Measurements from ENCODE around the gene COL23A1. TPM values are rescaled to one million over a fixed set of nuclear protein-coding genes. Genes with fewer than 3 reads are reported as not detected.
"Not testable (repeated sequence)": the region's sequence is repeated elsewhere in the genome, so short reads cannot be mapped to it uniquely, and the experiment has no call there.

COL23A1 gene
- total RNA-seq, 1 experiment from 2014 or later = 1.2 TPM

GRCh38 chr5:178590924-178591423 lies 781 bp upstream of the COL23A1 start:
- DNase-seq (ENCODE audit: low read depth) = no peak
- in situ Hi-C loops (cut with HindIII; ENCODE audit: low pct_unique_long_range_greater_than_20kb, low sequenced_read_pairs) = no loop called here

GRCh38 chr5:178589180-178590140 lies 733 bp downstream of the COL23A1 start:
- no peak for DNase-seq (ENCODE audit: low read depth)

DNA sequence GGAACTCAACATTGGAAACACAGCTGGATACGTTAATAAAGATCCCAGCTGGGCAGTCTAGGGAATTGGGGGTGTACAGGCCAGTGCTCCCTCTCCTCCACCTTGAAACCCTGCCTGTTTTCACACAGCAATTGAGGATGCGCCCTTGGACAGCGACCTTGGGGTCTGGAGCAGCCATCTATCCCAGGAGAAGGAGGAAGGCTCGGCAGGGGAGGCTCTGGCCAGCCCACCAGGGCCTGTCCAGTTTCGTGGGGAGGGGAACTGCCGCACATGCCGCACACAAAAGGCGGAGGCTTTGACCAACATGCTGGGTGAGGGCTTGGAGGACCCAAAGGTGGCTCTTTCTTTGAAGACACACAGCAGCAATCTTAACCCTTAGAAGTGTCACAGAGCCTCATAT lies 1.4 kb downstream of the COL23A1 start:
- DNase-seq (ENCODE audit: low read depth) = no peak
- in situ Hi-C loops (cut with HindIII; ENCODE audit: low pct_unique_long_range_greater_than_20kb, low sequenced_read_pairs) = no loop called here

More at GRCh38 chr5:178589180-178590140, 733 bp downstream of the COL23A1 start:
- in situ Hi-C loops (cut with HindIII; ENCODE audit: low pct_unique_long_range_greater_than_20kb, low sequenced_read_pairs) = no loop called here

DNA sequence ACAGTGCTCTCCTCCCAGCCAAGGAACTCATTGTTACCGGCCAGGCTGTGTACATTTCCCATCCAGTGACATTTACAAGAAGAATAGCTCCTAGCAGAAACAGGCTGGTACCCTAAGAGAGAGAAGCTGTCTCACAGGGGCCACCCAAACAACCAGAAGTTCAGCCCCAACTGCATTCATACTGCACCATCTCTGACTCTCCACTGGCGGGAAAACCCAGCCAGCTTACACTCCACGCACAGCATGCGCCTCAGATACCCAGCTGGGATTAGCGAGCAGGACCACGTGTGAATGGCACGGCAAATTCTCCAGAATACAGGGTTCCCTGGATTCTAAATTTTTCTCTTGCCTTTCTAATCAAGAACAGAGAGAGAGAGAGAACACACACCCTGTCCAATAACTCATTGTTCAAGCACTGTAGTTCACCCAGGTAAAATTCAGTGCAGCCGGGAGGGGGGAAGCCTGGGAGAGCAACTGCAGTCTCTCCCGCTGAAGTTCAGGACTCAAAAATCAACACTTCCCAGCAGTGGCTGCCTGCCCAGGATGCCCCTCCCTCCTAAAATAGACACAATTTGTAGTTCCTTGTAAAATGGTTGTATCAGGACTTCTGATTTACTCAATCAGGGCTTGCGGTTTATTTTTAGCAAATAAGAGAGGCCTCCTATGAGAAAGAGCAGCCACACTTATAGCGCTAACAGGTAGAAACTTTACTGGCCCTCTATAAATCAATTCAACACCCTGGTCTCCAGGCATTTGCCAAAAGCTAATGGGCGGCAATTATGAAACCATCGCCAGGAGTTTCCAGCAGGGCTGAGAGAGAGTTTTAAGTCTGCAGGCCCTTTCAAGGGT lies 2.2 kb downstream of the COL23A1 start:
- no peak for DNase-seq (ENCODE audit: low read depth)
- in situ Hi-C loops (cut with HindIII; ENCODE audit: low pct_unique_long_range_greater_than_20kb, low sequenced_read_pairs) = no loop called here

GRCh38 chr5:178586396-178586795 lies 3.8 kb downstream of the COL23A1 start:
- no peak for DNase-seq (ENCODE audit: low read depth)
- in situ Hi-C loops (cut with HindIII; ENCODE audit: low pct_unique_long_range_greater_than_20kb, low sequenced_read_pairs) = no loop called here

- peak; percentile 47 for DNase-seq (ENCODE audit: low read depth)
- in situ Hi-C loops (cut with HindIII; ENCODE audit: low pct_unique_long_range_greater_than_20kb, low sequenced_read_pairs) = not testable (repeated sequence)
These were observed 4.8 kb downstream of the COL23A1 start for GRCh38 chr5:178585421-178585820.

DNA sequence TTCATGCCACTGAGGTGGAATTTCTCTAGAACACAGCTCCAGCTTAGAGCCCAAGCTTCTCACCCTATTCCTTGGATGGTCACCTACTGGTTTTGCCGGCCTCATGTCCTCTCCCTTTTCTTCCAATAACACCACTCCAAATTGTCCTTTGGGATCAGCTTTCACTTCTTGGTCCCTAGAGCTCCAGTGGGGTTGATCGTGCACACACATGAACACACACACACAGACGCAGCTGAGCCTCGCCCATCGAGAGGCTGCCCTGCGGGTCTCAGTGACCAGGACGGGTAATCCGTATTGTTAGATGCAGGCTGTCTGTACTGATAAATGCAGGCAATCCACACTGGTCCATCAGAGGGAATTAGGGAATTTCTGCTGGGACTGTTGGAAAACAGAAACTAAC lies 6.9 kb downstream of the COL23A1 start:
- in situ Hi-C loops (cut with HindIII; ENCODE audit: low pct_unique_long_range_greater_than_20kb, low sequenced_read_pairs) = no loop called here
- no peak for DNase-seq (ENCODE audit: low read depth)

DNA sequence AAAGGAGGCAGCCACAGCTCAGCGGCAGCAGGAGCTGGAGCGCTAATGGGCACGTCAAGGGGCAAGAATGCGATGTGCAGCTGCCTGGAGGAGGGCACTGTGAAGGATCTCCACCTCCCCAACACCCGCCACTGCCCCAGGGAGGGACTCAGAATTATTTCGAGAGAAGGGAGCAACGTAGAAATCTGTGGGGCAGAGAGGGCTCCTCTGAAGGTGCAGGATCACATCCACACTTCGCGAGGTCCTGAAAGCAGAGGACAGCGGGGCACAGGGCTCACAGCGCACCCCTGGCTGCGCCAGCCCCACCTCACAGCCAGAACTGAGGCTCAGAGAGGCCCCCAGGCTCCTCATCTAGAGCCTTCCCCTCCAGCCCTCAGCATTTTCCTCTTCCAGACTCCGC lies 7.9 kb downstream of the COL23A1 start:
- in situ Hi-C loops (cut with HindIII; ENCODE audit: low pct_unique_long_range_greater_than_20kb, low sequenced_read_pairs) = no loop called here
- DNase-seq (ENCODE audit: low read depth) = no peak

DNA sequence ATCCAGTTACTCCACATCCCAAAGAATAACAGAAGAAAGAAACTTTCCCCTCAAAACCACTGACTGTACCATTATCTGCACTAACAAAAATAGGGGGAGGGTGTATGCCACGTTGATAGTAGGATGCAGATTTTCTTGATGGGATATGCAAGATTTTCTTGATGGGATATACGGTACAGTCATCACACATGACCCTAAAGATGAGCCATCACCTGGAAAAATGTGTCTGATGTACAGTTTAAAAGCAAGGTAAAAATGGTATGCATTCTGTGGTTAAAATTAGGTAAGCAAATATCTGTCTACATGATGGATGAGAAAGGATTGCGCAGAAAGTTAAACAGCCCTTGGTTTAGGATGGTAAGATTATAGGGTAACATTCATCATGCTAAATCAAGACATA lies 8.6 kb downstream of the COL23A1 start:
- no peak for DNase-seq (ENCODE audit: low read depth)
- in situ Hi-C loops (cut with HindIII; ENCODE audit: low pct_unique_long_range_greater_than_20kb, low sequenced_read_pairs) = no loop called here

- in situ Hi-C loops (cut with HindIII; ENCODE audit: low pct_unique_long_range_greater_than_20kb, low sequenced_read_pairs) = no loop called here
- no peak for DNase-seq (ENCODE audit: low read depth)
These were observed 9.8 kb downstream of the COL23A1 start for GRCh38 chr5:178580271-178580955.

DNA sequence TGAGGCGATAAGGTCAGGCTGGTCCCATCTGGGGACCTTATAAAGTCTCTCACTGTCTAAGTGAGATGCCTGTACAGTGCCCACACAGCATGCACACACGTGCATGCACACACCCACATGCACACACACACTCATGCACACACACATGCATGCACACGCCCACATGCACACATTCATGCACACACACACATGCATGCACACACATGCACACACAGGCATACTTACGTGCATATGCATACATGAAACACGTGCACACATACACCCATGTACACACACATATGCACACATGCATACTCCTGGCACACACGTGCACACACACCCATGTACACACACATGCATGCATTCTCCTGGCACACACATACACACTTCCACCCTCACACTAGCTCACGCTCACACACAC lies 12.2 kb downstream of the COL23A1 start:
- in situ Hi-C loops (cut with HindIII; ENCODE audit: low pct_unique_long_range_greater_than_20kb, low sequenced_read_pairs) = no loop called here
- no peak for DNase-seq (ENCODE audit: low read depth)

DNA sequence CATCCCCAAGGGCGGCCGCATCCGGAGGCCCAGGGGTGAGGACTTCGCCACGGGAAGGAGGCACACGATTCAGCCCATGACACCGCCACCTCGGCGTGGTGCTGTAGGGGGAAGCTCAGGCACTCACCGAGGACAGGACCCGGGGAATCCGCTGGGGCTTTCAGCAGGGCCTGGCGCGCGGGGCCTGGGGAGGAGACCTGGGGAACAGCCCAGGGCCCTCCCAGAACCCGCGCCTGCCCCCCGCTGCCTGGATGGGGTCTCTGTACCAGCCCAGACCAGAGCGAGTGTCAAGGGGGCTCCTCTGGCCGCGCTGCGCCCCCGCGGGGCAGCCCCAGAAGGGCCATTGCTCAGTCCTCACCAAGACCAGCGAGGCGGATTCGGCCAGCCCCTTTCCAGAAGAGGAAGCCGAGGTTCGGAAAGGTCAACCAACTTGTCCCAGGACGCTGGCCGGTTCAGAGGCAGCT lies 12.8 kb downstream of the COL23A1 start:
- no peak for DNase-seq (ENCODE audit: low read depth)
- in situ Hi-C loops (cut with HindIII; ENCODE audit: low pct_unique_long_range_greater_than_20kb, low sequenced_read_pairs) = no loop called here

DNA sequence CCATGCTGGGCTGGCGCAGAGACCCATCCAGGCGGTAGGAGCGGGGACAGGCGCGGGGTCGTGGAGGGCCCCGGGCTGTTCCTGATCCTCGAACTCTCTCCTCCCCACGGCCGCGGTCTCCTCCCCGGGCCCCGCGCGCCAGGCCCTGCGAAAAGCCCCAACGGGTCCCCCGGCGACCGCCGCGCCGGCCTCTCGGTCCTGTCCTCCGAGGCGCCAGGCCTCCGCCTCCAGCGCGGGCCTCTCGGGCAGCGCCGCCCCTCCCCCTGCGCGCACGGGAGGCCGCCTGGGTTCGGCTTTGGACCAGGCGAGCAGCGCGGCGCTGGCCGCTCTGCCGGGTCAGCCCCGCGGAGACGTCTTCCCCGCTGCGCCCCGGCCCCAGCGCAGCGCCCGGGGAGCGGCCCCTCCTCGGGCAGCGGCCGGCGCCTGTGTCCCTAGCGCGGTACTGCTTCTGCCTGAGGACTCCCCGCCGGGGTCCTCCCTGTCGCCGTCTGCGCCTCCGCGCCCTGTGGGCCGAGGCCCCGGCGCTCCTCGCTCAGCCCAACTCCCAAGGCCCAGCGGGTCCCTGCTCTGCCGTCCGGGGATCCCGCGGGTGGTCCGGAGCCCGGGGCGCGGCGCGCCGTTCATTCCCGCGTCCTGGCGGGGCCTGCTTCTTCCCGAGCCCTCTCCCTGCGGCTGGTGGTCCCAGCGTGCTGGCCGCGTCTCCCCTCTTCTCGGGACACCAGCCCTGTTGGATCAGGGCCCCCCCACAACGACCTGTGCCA lies 13.4 kb downstream of the COL23A1 start:
- DNase-seq (ENCODE audit: low read depth) = no peak
- in situ Hi-C loops (cut with HindIII; ENCODE audit: low pct_unique_long_range_greater_than_20kb, low sequenced_read_pairs) = no loop called here

DNA sequence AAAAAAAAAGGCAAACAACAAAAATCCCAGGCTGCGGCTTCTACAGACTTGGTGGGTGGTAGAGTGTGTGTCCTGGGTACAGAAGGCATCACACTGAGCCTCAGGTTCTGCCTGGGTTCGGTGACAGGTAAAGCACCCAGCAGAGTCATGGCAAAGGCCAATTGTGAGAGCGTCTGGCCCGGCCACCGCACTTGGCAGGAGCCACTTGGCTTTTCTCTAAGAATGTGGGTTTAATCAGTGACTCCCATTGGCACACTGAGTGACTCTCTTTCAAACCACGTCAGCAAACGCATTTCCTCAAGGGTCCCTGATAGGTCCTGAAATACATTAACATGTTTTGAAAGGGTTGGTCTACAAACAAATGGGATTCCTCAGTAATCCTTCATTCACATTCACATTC lies 17.0 kb downstream of the COL23A1 start:
- no peak for DNase-seq (ENCODE audit: low read depth)
- in situ Hi-C loops (cut with HindIII; ENCODE audit: low pct_unique_long_range_greater_than_20kb, low sequenced_read_pairs) = no loop called here

DNA sequence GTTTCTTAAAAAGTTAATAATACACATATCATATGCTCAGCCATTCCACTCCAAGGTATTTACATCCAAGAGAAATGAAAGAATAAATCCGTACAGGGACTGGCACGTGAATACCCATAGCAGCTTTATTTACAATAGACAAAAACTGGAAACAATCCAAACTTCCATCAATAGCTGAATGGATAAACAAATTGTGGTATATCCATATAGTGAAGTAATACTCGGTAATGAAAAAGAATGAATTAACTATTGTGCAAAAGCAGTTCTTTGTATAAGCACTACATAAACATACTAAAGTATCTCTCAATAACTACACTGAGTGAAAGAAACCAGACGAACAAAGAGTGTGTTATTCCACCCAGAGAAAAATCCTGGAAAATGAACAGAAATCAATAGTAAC lies 17.6 kb downstream of the COL23A1 start:
- in situ Hi-C loops (cut with HindIII; ENCODE audit: low pct_unique_long_range_greater_than_20kb, low sequenced_read_pairs) = no loop called here
- no peak for DNase-seq (ENCODE audit: low read depth)

DNA sequence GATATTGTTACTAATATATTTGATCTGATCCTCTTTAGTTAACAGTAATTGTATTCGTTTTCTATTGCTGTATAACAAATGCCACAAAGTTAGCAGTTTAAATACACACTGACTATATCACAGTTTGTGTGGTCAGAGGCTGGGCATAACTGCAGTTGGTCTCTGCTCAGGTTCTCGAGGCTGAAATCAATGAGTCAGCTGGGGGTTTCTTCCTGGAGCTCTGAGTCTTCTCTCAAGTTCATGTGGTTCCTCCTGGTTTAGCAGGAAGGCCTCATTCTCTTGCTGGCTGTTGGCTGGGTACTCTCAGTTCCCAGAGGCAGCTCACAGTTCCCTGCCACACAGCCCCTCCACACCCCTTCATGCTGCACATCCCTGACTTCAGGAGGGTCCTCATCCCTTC lies 20.7 kb downstream of the COL23A1 start:
- DNase-seq (ENCODE audit: low read depth) = no peak
- in situ Hi-C loops (cut with HindIII; ENCODE audit: low pct_unique_long_range_greater_than_20kb, low sequenced_read_pairs) = no loop called here

DNA sequence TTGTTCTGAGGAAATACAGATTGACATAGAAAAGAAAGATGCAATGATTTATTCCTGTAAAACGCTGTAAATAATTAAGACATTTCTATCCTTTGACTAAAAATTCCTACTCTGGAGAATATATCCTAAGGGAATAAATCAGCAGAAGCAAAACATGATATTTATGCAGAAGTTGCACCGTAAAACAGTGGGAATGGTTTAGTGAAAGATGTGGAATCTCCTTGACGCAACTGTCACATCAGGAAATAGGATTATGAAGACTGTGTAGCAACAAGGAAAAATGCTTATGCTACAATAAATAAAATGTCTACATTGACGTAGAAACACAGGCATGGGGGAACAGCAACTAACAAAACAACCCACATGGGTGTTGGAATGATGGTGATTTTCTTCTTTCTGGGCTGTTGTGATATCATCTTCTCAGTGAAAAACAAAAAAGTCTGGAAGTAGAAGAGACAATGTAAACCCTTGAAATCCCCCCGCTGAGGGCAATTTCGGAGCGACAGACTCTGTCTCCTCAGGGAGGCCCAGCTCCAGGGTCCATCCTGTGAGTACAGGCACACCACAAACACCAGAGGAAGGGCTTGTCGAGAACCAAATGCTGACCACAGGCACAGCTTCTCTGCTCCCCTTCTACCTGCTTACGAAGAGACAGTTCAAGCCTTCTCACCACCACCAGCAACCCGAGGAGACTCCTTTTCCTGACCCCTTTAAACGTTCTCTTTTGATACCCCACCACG lies 25.2 kb downstream of the COL23A1 start:
- DNase-seq (ENCODE audit: low read depth) = no peak
- in situ Hi-C loops (cut with HindIII; ENCODE audit: low pct_unique_long_range_greater_than_20kb, low sequenced_read_pairs) = no loop called here
